Myocyte (in vitro differentiated cells): ENCODE measurements around the gene SLC25A38. TPM values are rescaled to one million over a fixed set of nuclear protein-coding genes. Genes with fewer than 3 reads are reported as not detected.

Experiments
- DNase-seq: peaks from one replicate; pipeline ENCODE4 v3.0.0-alpha.2; 2012; ENCODE audit warnings: low read depth
- total RNA-seq: library from RNA; depleted of rRNA; stranded (reverse); fragments of >200 nt; gene quantifications from 2 replicates; pipeline ENCODE4 v1.2.3, GENCODE V29; 2014

SLC25A38 gene
- total RNA-seq, 1 donor from 2014 or later: 28.5 TPM

DNA sequence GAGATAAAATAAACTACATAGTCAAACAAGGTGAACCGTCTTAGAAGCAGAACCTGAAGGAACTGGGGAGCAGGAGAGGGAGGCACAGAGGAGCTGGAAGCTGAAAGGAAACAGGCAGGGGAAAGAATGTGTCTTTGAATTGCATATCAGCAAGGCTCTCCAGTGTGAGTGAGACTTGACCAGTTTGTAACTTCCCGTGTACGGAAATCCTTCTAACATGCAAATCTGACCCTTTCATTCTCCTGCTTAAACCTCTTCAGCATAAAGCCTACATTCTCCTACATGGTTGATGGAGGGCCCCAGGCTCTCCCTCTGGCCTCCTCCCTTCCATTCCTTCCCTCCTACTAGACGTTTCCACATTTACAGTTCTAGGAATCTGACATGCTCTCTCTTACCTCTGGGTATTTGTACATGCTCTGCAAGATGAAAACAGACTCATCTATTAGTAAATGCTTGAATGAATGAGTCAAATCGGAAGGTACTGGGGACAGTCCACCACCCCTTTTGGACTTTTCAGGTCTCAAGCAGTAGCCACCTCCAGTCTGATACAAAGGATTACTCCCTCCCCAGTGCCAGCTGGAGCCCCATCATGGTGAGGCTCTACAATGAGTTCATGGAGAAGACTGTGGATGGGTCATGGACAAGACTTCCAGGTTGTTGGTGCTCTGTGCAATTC lies 6.1 kb upstream of the SLC25A38 start:
- no peak for DNase-seq

- peak; percentile 15 for DNase-seq
Observed at GRCh38 chr3:39378088-39378487, 5.1 kb upstream of the SLC25A38 start.

DNA sequence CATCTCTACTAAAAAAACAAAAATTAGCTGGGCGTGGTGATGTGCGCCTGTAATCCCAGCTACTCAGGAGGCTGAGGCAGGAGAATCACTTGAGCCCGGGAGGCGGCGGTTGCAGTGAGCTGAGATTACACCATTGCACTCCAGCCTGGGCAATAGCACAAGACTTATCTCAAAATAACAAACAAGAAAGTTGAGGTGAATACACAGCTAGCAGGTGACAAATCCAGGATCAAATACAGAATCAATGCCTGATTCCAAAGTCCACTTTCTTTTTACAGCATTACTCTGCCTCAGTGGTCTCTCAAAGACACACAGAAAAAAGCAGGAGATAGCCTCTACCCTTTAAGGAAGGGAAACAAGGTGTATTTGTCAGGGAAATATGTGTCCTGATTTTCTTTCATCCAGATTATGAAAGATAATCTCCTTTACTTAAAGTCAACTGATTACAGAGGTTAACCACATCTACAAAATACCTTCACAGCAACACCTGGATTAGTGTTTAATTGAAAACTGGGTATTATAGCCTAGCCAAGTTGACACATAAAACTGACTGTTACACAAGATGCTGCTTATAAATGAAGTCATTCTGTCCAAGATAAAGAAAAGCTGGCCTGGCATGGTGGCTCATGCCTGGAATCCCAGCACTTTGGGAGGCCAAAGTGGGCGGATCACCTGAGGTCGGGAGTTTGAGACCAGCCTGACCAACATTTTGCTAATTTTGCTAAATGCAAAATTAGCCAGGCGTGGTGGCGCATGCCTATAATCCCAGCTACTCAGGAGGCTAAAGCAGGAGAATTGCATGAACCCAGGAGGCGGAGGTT lies 4.0 kb upstream of the SLC25A38 start:
- DNase-seq: no peak

DNA sequence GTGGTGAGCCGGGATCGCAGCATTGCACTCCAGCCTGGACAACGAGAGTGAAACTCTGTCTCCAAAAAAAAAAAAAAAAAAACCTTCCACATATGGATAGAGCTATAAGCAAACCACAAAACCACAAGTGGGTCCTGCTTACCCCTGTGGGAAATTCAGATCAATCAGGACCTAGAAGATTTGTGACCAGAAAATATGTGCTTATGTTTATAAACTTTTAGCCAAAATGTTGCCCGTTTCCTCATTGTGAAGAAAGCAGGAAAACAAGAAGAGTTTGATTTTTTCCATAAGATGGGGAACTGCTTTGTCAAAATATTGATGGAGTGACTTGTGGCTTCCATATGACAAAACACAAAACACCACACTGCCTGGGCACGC lies 3.4 kb upstream of the SLC25A38 start:
- no peak for DNase-seq

- DNase-seq: no peak
Observed at GRCh38 chr3:39381432-39381831, 1.7 kb upstream of the SLC25A38 start.

DNA sequence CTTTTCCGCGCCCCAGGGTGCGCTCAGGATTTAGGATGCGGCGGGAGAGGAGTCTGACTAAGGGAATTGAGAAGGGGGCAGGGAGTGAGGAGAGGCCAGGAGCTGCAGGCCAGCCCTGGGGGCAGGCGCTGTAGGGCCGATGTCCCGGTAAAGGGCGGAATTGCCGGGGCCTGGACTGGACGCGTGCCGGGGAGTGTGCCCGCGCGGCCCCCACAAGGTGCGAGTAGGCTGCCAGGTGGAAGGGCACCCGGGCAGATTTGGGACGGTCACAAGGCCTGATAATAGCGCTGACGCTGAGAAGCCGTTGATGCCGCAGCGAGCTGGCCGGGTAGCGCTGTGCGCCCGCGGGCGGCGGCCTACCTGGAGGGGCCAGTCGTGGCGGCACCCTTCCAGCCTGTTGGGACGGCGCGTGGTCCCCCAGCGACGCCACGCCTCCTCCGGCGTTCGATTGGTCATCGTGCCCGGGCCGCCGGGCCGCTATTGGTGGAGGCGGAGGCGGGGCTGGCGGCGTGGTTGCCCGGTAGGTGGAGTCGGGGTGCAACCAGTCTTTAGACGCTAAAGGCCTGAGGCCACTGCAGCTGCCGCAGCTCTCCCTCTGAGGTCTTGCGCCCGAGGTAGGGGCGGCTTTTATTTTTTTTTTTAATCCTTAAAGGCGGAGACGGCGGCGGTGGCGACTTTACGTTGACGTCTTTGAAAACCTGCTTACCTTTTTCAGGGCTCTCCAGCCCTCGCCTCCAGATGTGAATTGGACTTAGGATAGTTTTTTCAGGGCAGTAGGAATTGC lies 903 bp downstream of the SLC25A38 start:
- DNase-seq: peak; percentile 95

DNA sequence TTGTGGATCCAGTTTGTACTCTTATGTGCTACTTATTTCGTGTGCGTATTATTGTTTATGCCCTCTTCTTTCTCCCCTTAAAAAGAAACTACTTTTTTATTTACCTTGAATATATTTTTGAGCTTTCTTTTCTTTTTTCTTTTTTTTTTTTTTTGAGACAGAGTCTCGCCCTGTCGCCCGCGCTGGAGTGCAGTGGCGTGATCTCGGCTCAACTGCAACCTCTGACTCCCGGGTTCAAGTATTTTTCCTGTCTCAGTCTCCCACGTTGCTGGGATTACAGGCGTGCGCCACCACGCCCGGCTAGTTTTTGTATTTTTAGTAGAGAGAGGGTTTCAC lies 1.5 kb downstream of the SLC25A38 start:
- DNase-seq: no peak

DNA sequence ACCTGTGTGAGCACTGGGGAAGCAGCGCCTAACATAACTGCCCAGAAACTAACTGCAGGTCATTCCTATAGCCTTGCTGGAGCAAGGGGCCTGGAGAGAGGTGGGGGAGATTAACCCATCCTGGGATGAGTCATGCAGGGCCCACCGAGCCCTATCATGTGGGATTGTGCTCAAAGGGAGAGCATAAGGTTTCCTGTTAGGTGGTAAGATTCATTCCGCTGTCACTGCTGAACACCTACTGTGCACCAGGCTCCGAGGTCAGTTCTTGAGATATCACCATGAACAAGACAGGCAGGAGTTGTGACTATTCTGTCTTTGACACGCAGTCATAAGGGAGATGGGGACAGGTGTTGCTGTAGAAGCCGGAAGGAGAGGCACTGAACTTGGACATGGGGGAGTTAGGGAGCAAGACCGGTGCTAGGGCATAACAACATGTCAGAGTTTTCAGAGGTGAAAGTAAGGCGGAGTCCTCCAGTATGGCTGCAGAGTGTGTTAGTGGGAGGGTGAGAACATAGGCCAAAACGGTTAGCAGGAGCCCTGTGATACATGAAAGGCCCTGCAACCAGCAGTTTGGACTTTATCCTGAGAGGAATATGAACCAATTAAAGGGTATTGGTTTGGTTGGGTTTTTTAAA lies 2.4 kb downstream of the SLC25A38 start:
- DNase-seq: no peak

DNA sequence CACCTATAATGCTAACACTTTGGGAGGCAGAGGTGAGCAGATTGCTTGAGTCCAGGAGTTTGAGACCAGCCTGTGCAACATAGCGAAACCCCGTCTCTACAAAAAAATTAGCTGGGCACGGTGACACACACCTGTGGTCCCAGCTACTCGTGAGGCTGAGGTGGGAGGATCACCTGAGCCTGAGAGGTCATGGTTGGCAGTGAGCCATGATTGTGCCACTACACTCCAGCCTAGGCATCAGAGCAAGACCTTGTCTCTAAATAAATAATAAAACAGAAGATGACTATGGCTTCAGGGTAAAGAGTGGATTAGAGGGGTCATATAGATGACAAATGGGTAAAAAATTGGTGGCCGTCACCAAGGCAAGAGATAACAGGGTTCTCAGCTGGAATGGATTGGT lies 3.1 kb downstream of the SLC25A38 start:
- DNase-seq: no peak

- DNase-seq: peak; percentile 94
Observed at GRCh38 chr3:39387411-39387975, 4.3 kb downstream of the SLC25A38 start.

DNA sequence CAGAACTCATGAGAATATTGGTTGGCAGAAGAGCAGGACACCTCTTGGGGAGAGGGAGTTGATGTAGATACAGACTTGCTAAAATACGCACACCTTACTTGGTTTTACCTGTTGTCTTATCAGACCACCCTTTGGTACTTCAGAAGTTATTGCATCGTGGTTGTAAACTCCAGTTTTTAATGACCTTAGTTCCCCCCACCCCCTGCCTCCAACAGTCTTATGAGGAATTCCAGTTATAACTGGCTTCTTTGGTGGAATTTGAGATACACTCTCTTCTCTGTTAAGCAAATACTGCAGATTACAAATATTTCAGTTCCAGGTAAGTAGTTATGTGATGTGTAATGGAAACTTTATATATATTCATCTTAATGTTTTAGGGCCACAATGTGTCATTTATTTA lies 5.0 kb downstream of the SLC25A38 start:
- DNase-seq: no peak

GRCh38 chr3:39388741-39389248 lies 5.6 kb downstream of the SLC25A38 start:
- no peak for DNase-seq

DNA sequence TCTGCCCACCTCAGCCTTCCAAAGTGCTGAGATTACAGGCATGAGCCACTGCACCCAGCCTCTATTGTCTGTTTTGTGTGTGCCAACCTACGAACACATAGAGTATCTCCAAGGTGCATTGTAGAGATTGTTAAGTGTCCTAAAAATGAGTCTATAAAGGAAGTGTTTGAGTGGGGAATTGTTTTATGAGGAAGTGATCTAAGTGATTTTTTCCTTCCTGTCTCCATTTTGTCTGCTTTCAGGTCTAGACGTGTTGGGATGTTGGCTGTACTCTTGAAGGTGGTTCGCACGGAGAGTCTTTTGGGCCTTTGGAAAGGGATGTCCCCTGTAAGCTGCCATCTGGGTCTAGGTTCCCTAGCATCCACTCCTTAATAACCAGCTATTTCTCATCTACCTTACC lies 7.0 kb downstream of the SLC25A38 start:
- DNase-seq: no peak

DNA sequence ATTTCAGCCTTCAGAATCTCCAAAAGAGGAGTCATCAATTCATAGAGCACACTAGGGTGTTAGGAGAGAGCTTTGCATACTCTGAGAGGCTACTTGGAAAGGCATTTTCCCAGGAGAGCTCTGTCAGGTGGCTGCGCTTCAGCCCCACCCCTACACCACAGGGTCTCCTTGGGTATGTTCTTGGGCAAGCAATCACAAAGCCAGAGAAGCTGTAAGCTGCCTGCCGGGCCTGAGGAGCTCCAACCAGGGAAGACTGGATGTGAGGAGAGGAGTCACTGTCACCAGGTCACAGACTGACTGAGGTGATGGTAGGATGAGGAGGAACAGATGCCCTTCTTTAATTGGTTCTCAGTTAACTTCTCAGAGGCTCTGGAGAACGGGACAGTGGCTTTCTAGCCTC lies 13.5 kb downstream of the SLC25A38 start:
- no peak for DNase-seq

- no peak for DNase-seq
Observed at GRCh38 chr3:39398700-39399099, 15.5 kb downstream of the SLC25A38 start.

DNA sequence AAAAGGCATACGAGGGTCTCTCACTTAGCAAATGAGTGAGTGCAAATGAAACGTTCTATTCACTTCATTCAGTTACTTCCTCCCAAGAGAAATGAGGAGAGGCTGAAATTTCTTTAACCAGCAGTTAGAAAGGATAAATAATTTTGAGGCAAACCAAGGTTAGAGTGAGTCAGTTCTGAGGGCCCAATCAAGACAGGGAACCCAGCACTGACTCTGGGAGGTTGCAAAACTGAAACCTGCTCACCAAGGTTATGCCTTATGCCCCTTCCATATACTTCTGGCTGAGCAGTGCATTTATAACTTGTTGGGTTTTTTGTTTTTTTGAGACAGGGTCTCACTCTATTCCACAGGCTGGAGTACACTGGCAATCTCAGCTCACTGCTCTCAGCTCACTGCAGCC lies 18.8 kb downstream of the SLC25A38 start:
- DNase-seq: no peak

- no peak for DNase-seq
Observed at GRCh38 chr3:39404943-39405686, 21.9 kb downstream of the SLC25A38 start.

- no peak for DNase-seq
Observed at GRCh38 chr3:39405687-39406367, 22.7 kb downstream of the SLC25A38 start.

- peak; percentile 97 for DNase-seq
Observed at GRCh38 chr3:39406368-39407258, 23.4 kb downstream of the SLC25A38 start, which contains the start of gene RPSA. TSS of gene RPSA (plus strand) at chr3:39406720. CDS start at chr3:39407654, 934 bp downstream.
